Stimulated activated CD4-positive, alpha-beta T cell treated with anti-CD3 and anti-CD28 coated beads, TNF-alpha, amount 100 ng/mL, for 24 hours (primary cell): ENCODE data around the gene ADRA2A.

Experiments used
- DNase-seq, 3 experiments: peaks; one replicate each; pipeline ENCODE4 v3.0.0-alpha.2; 2020; ENCODE audit warnings: low read depth in 3 of 3

The ADRA2A gene

GRCh38 chr10:111109501-111110242 is 32.8 kb downstream of the ADRA2A start:
- DNase-seq = no peak

GRCh38 chr10:111110771-111111170 is 33.9 kb downstream of the ADRA2A start:
- DNase-seq = no peak

- no peak for DNase-seq
These were observed 35.5 kb downstream of the ADRA2A start for GRCh38 chr10:111112333-111112732.

GRCh38 chr10:111113238-111113960 is 36.6 kb downstream of the ADRA2A start:
- no peak for DNase-seq

- DNase-seq = no peak
These were observed 37.3 kb downstream of the ADRA2A start for GRCh38 chr10:111113961-111114757.

GRCh38 chr10:111114758-111115500 is 38.1 kb downstream of the ADRA2A start:
- DNase-seq = no peak

- DNase-seq = no peak
These were observed 39.4 kb downstream of the ADRA2A start for GRCh38 chr10:111116211-111116610.

GRCh38 chr10:111116762-111117445 is 40.1 kb downstream of the ADRA2A start:
- DNase-seq = no peak

- no peak for DNase-seq
These were observed 40.9 kb downstream of the ADRA2A start for GRCh38 chr10:111117528-111118277.

- no peak for DNase-seq
These were observed 41.9 kb downstream of the ADRA2A start for GRCh38 chr10:111118758-111119157.

GRCh38 chr10:111119637-111120036 is 42.8 kb downstream of the ADRA2A start:
- DNase-seq = no peak

- no peak for DNase-seq
These were observed 45.3 kb downstream of the ADRA2A start for GRCh38 chr10:111122127-111122526.

- DNase-seq = no peak
These were observed 47.1 kb downstream of the ADRA2A start for GRCh38 chr10:111123883-111124282.

- DNase-seq = no peak
These were observed 48.3 kb downstream of the ADRA2A start for GRCh38 chr10:111125102-111125501.

GRCh38 chr10:111126077-111126476 is 49.2 kb downstream of the ADRA2A start:
- no peak for DNase-seq

- no peak for DNase-seq
These were observed 50.4 kb downstream of the ADRA2A start for GRCh38 chr10:111127081-111127848.

- no peak for DNase-seq
These were observed 51.7 kb downstream of the ADRA2A start for GRCh38 chr10:111128331-111129180.

GRCh38 chr10:111129363-111129762 is 52.5 kb downstream of the ADRA2A start:
- DNase-seq = no peak

GRCh38 chr10:111130471-111130870 is 53.6 kb downstream of the ADRA2A start:
- DNase-seq = no peak
